Endothelial cell (in vitro differentiated cells): ENCODE data around the gene RND2. TPM values are rescaled to one million over a fixed set of nuclear protein-coding genes. Genes with fewer than 3 reads are reported as not detected.
"Not testable (repeated sequence)": the region's sequence is repeated elsewhere in the genome, so short reads cannot be mapped to it uniquely, and the experiment has no call there.

Source experiments
- DNase-seq: peaks from one replicate; pipeline ENCODE4 v3.0.0; 2021; ENCODE audit warnings: low spot score
- H3K27ac Mint-ChIP-seq: one replicate; pipeline ENCODE4 v1.8.0; 2021; ENCODE audit warnings: mixed read lengths, inconsistent platforms; ENCODE audit not compliant: unreplicated experiment
- H3K27me3 Mint-ChIP-seq: one replicate; pipeline ENCODE4 v1.8.0; 2021; ENCODE audit warnings: mild to moderate bottlenecking, moderate library complexity, mixed read lengths, inconsistent platforms; ENCODE audit not compliant: unreplicated experiment
- H3K36me3 Mint-ChIP-seq: one replicate; pipeline ENCODE4 v1.8.0; 2021; ENCODE audit warnings: mild to moderate bottlenecking, low read depth, mixed read lengths, inconsistent platforms; ENCODE audit not compliant: unreplicated experiment
- H3K4me1 Mint-ChIP-seq: one replicate; pipeline ENCODE4 v1.8.0; 2021; ENCODE audit warnings: mild to moderate bottlenecking, mixed read lengths, inconsistent platforms; ENCODE audit not compliant: unreplicated experiment
- H3K4me3 Mint-ChIP-seq: one replicate; pipeline ENCODE4 v1.8.0; 2021; ENCODE audit warnings: mild to moderate bottlenecking, mixed read lengths, inconsistent platforms; ENCODE audit not compliant: unreplicated experiment
- H3K9me3 Mint-ChIP-seq: one replicate; pipeline ENCODE4 v1.8.0; 2021; ENCODE audit warnings: mixed read lengths, inconsistent platforms; ENCODE audit not compliant: unreplicated experiment
- total RNA-seq: library from RNA; stranded (reverse); fragmentation: NEBNext Ultra II Directional; extraction: Animal tissue kit (Norgen Biotek cat#: 25700); gene quantifications from one replicate; pipeline ENCODE4 v1.2.1, GENCODE V29; 2021; ENCODE audit not compliant: unreplicated experiment
- TF ChIP-seq, protein P1 (sequence below): fragments of 200-600 bp; sonication (generic); IDR thresholded peaks from one replicate; pipeline ENCODE4 v1.5.0; 2021; ENCODE audit warnings: antibody characterized with exemption; ENCODE audit not compliant: unreplicated experiment

Gene RND2
- total RNA-seq, 1 donor from 2014 or later, result 5.9 TPM

DNA sequence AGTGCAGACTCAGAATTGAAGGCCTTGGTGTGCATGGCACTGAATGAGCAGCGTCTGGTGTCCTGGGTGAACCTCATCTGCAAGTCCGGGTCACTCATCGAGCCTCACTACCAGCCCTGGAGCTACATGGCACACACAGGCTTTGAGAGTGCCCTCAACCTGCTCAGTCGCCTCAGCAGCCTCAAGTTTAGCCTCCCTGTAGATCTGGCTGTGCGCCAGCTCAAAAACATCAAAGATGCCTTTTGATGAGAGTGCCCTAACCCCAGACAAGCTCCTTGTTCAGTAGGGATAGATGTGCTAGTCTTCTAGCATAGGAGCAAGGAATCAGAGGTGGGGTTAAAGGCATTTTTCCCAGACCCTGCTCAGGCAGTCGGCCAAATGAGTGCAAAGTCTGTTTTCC, 33.6 kb upstream of the RND2 start:
- Mint-ChIP-seq H3K4me1 (peaks cover 9% of the 10 kb centered on the region), H3K9me3 (no peaks in the 10 kb centered on the region), H3K27me3 (no peaks in the 10 kb centered on the region), H3K4me3 (peak overlapping the region; percentile 56), H3K27ac (no peak overlapping the region), H3K36me3 (peaks cover 38% of the 10 kb centered on the region)
- TF ChIP-seq, protein P1, sequence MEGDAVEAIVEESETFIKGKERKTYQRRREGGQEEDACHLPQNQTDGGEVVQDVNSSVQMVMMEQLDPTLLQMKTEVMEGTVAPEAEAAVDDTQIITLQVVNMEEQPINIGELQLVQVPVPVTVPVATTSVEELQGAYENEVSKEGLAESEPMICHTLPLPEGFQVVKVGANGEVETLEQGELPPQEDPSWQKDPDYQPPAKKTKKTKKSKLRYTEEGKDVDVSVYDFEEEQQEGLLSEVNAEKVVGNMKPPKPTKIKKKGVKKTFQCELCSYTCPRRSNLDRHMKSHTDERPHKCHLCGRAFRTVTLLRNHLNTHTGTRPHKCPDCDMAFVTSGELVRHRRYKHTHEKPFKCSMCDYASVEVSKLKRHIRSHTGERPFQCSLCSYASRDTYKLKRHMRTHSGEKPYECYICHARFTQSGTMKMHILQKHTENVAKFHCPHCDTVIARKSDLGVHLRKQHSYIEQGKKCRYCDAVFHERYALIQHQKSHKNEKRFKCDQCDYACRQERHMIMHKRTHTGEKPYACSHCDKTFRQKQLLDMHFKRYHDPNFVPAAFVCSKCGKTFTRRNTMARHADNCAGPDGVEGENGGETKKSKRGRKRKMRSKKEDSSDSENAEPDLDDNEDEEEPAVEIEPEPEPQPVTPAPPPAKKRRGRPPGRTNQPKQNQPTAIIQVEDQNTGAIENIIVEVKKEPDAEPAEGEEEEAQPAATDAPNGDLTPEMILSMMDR, result no peak
- no peak for DNase-seq

DNA sequence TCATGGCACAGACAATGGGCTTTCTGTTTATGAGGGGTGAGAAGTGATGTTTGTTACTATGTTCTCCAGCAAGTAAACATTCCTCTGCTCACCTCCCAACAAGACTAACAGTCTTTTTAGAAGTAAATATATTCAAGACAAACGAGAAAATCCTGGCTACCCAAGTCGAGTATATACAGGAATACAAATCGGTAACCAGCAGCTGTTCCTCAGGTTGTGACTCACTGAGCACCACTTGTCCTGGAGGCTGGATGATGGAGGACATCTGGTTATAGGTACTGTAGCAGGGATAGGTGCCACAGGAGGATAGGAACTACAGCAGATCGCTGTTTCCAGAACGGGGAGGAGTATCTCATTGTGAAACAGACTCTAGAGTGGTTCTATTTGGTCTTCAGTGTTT, 32.2 kb upstream of the RND2 start:
- no peak for DNase-seq
- Mint-ChIP-seq H3K9me3 (no peaks in the 10 kb centered on the region), H3K27ac (no peak overlapping the region), H3K27me3 (no peaks in the 10 kb centered on the region), H3K36me3 (peaks cover 38% of the 10 kb centered on the region), H3K4me1 (peaks cover 17% of the 10 kb centered on the region), H3K4me3 (no peak overlapping the region)
- TF ChIP-seq, protein P1, result no peak

DNA sequence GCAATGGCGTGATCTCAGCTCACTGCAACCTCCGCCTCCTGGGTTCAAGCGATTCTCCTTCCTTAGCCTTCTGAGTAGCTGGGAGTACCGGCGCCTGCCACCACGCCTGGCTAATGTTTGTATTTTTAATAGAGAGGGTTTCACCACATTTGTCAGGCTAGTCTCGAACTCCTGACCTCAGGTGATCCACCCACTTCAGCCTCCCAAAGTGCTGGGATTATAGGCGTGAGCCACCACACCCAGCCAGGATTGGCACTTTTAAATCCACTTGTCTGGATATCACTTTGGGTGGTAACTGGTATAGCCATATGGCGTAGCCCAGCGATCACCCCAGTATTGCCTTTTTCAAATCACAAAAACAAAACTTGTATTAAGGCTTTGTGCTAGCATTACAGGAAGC, 31.1 kb upstream of the RND2 start:
- H3K36me3 Mint-ChIP-seq, result peaks cover 35% of the 10 kb centered on the region
- DNase-seq, H3K9me3 Mint-ChIP-seq, H3K27ac Mint-ChIP-seq, H3K27me3 Mint-ChIP-seq, H3K4me3 Mint-ChIP-seq: not testable (repeated sequence)
- H3K4me1 Mint-ChIP-seq, result peaks cover 23% of the 10 kb centered on the region

DNA sequence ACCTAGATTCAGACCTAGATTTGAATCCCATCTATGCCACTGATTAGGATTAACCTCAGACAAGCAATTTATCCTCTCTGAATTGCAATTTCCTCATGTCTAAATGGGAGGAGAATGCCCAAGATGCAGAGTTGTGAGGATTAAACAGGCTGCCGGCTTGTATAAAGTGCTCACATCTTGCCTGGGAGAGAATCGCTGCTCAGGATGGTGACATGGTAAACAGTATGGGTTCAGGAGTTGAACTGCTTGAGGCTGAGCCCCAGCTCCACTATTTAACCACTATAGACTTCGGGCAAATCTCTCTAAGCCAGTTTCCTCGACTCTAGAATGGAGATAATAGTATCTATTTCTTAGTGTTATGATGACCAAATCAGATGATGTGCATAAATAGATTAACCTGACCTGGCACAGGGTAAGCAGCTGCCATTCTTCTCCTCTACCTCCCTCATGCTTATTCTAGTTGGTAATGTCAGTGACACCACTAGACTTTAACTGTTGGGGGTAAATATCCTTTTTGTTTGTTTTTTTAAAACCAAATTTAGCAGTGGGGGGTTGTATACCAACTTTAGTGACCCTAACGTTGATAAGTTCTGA, 27.5 kb upstream of the RND2 start:
- no peak for DNase-seq
- peaks cover 3% of the 10 kb centered on the region for H3K27me3 Mint-ChIP-seq
- peaks cover 30% of the 10 kb centered on the region for H3K36me3 Mint-ChIP-seq

DNA sequence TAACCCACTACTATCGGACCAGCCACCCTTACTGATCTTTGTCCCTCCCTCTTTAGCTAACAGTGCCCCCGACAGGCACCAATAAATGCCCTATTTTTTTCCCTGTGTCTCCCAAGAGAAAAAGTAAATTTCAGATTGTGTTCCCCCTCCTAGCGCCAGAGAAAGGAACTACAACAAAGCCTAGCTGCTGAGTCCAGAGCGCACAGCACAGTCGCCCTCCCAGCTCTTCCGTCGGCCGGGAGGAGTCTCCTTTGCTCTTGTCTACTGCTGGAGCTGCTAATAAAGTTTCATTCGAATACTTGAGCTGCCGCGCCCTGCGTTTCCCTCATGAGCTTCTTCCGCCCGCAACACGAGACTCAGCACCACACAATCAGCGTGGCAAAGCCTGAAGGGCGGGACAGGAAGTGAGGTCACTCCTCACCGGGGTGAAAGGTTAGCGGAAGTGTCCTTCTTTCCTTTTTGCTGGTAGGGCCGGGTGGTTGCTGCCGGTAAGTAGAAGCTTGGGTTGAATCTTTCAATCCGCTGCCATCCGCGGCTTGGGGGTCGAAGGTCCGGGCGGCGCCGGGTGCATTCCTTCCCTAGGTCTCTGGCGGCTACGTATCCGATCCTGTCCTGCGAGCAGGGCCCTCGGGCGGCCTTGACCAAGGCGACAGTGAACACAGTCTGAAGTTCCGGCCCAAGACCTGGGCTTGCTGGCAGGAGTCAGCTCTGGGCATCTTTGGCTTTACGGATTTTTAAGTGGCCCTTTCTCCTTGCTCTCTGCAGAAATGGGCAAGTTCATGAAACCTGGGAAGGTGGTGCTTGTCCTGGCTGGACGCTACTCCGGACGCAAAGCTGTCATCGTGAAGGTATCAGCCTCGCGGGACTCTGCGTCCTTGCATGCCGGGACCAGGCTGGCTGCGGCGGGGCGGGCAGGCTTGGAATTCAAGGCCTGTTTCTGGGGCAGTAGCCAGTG, 26.8 kb upstream of the RND2 start, which contains the start of gene RPL27:
TSS of gene RPL27 (plus strand) at position 436 of the 955 bp plus-strand sequence. CDS start at position 768, 332 bp downstream.
- peaks cover 3% of the 10 kb centered on the region for H3K27me3 Mint-ChIP-seq
- peaks cover 31% of the 10 kb centered on the region for H3K4me1 Mint-ChIP-seq
- peak; percentile 92 for DNase-seq
- peak within 1 kb of the TSS; percentile 99 for H3K27ac Mint-ChIP-seq
- peaks cover 25% of the 10 kb centered on the region for H3K36me3 Mint-ChIP-seq
- H3K9me3 Mint-ChIP-seq, result no peaks in the 10 kb centered on the region
- H3K4me3 Mint-ChIP-seq, result peak within 1 kb of the TSS; percentile 100
- TF ChIP-seq, protein P1, result peak; percentile 88

More for the DNA sequence above, 27.5 kb upstream of the RND2 start:
- TF ChIP-seq, protein P1, result no peak
- no peaks in the 10 kb centered on the region for H3K9me3 Mint-ChIP-seq
- H3K4me1 Mint-ChIP-seq, result peaks cover 31% of the 10 kb centered on the region
- H3K4me3 Mint-ChIP-seq, result peak overlapping the region; percentile 100
- H3K27ac Mint-ChIP-seq, result peak overlapping the region; percentile 99
